ENCODE measurements around the gene DAPK1.

DAPK1 gene

GRCh38 chr9:87533271-87533670 is 35.6 kb downstream of the DAPK1 start:
- Histone ChIP-seq H3K4me3 (ENCODE audit: low read length) (no peak overlapping the region), H3K79me2 (ENCODE audit: low read length) (peaks cover 61% of the 10 kb centered on the region), H3K4me2 (ENCODE audit: low read depth, low read length) (no peak overlapping the region), H3K9me3 (replicated peaks; ENCODE audit: insufficient read depth, low read length) (no peaks in the 10 kb centered on the region), H3K9me2 (replicated peaks; ENCODE audit: insufficient read depth, low read length) (no peaks in the 10 kb centered on the region), H4K20me1 (ENCODE audit: insufficient read depth, low read length) (no peaks in the 10 kb centered on the region), H3K9ac (ENCODE audit: low read length) (no peak overlapping the region), H3F3A (ENCODE audit: insufficient read depth, low read length) (no peaks in the 10 kb centered on the region), H3K27ac (ENCODE audit: low read length) (no peak overlapping the region), H3K4me1 (ENCODE audit: low read length) (no peaks in the 10 kb centered on the region), H3K36me3 (replicated peaks; ENCODE audit: insufficient read depth, low read length) (no peaks in the 10 kb centered on the region), H3K27me3 (replicated peaks; ENCODE audit: insufficient read depth, low read length) (no peaks in the 10 kb centered on the region), H2AFZ (ENCODE audit: low read length) (no peak overlapping the region)
- TF ChIP-seq EZH2phosphoT487 (IDR thresholded peaks at IDR 0.05; ENCODE audit: low read length) (no peak), CTCF (IDR thresholded peaks at IDR 0.05; ENCODE audit: low read length) (no peak), EZH2 (optimal IDR thresholded peaks at IDR 0.05; ENCODE audit: low read depth, low read length) (no peak)
- no peak for DNase-seq

GRCh38 chr9:87534036-87534435 is 36.4 kb downstream of the DAPK1 start:
- H3F3A ChIP-seq (ENCODE audit: insufficient read depth, low read length): no peaks in the 10 kb centered on the region

GRCh38 chr9:87534957-87535356 is 37.3 kb downstream of the DAPK1 start:
- TF ChIP-seq CTCF (IDR thresholded peaks at IDR 0.05; ENCODE audit: low read length) (no peak), EZH2 (optimal IDR thresholded peaks at IDR 0.05; ENCODE audit: low read depth, low read length) (no peak), EZH2phosphoT487 (IDR thresholded peaks at IDR 0.05; ENCODE audit: low read length) (no peak)

More at GRCh38 chr9:87534036-87534435, 36.4 kb downstream of the DAPK1 start:
- H3K27me3 ChIP-seq (replicated peaks; ENCODE audit: insufficient read depth, low read length): no peaks in the 10 kb centered on the region
- no peak overlapping the region for H3K27ac ChIP-seq (ENCODE audit: low read length)
- DNase-seq: no peak
- no peak overlapping the region for H2AFZ ChIP-seq (ENCODE audit: low read length)
- TF ChIP-seq EZH2 (optimal IDR thresholded peaks at IDR 0.05; ENCODE audit: low read depth, low read length): no peak
- no peak for TF ChIP-seq EZH2phosphoT487 (IDR thresholded peaks at IDR 0.05; ENCODE audit: low read length)
- no peak overlapping the region for H3K4me3 ChIP-seq (ENCODE audit: low read length)
- H3K4me2 ChIP-seq (ENCODE audit: low read depth, low read length): no peak overlapping the region
- no peaks in the 10 kb centered on the region for H4K20me1 ChIP-seq (ENCODE audit: insufficient read depth, low read length)
- H3K4me1 ChIP-seq (ENCODE audit: low read length): no peaks in the 10 kb centered on the region
- no peaks in the 10 kb centered on the region for H3K9me2 ChIP-seq (replicated peaks; ENCODE audit: insufficient read depth, low read length)
- no peaks in the 10 kb centered on the region for H3K36me3 ChIP-seq (replicated peaks; ENCODE audit: insufficient read depth, low read length)
- no peak overlapping the region for H3K9ac ChIP-seq (ENCODE audit: low read length)
- H3K9me3 ChIP-seq (replicated peaks; ENCODE audit: insufficient read depth, low read length): no peaks in the 10 kb centered on the region
- H3K79me2 ChIP-seq (ENCODE audit: low read length): peaks cover 59% of the 10 kb centered on the region

GRCh38 chr9:87535817-87536539 is 38.3 kb downstream of the DAPK1 start:
- peaks cover 50% of the 10 kb centered on the region for H3K79me2 ChIP-seq (ENCODE audit: low read length)

More at GRCh38 chr9:87534957-87535356, 37.3 kb downstream of the DAPK1 start:
- Histone ChIP-seq H3K36me3 (replicated peaks; ENCODE audit: insufficient read depth, low read length) (no peaks in the 10 kb centered on the region), H3K4me2 (ENCODE audit: low read depth, low read length) (no peak overlapping the region), H3F3A (ENCODE audit: insufficient read depth, low read length) (no peaks in the 10 kb centered on the region), H3K4me1 (ENCODE audit: low read length) (no peaks in the 10 kb centered on the region), H2AFZ (ENCODE audit: low read length) (no peak overlapping the region), H3K4me3 (ENCODE audit: low read length) (no peak overlapping the region), H3K27ac (ENCODE audit: low read length) (no peak overlapping the region), H4K20me1 (ENCODE audit: insufficient read depth, low read length) (no peaks in the 10 kb centered on the region), H3K27me3 (replicated peaks; ENCODE audit: insufficient read depth, low read length) (no peaks in the 10 kb centered on the region), H3K9me2 (replicated peaks; ENCODE audit: insufficient read depth, low read length) (no peaks in the 10 kb centered on the region), H3K79me2 (ENCODE audit: low read length) (peaks cover 55% of the 10 kb centered on the region), H3K9me3 (replicated peaks; ENCODE audit: insufficient read depth, low read length) (no peaks in the 10 kb centered on the region), H3K9ac (ENCODE audit: low read length) (no peak overlapping the region)
- no peak for DNase-seq

More at GRCh38 chr9:87535817-87536539, 38.3 kb downstream of the DAPK1 start:
- no peak overlapping the region for H3K27ac ChIP-seq (ENCODE audit: low read length)
- no peaks in the 10 kb centered on the region for H3K4me1 ChIP-seq (ENCODE audit: low read length)
- H3K9me3 ChIP-seq (replicated peaks; ENCODE audit: insufficient read depth, low read length): no peaks in the 10 kb centered on the region
- no peaks in the 10 kb centered on the region for H3F3A ChIP-seq (ENCODE audit: insufficient read depth, low read length)
- no peak overlapping the region for H3K4me2 ChIP-seq (ENCODE audit: low read depth, low read length)
- no peaks in the 10 kb centered on the region for H3K9me2 ChIP-seq (replicated peaks; ENCODE audit: insufficient read depth, low read length)
- no peaks in the 10 kb centered on the region for H3K27me3 ChIP-seq (replicated peaks; ENCODE audit: insufficient read depth, low read length)
- no peaks in the 10 kb centered on the region; the same call in 1 of the 2 replicates for H3K36me3 ChIP-seq (replicated peaks; ENCODE audit: insufficient read depth, low read length)
- TF ChIP-seq EZH2phosphoT487 (IDR thresholded peaks at IDR 0.05; ENCODE audit: low read length) (no peak), CTCF (IDR thresholded peaks at IDR 0.05; ENCODE audit: low read length) (no peak)
- no peak overlapping the region for H3K4me3 ChIP-seq (ENCODE audit: low read length)
- no peak for DNase-seq
- no peaks in the 10 kb centered on the region for H4K20me1 ChIP-seq (ENCODE audit: insufficient read depth, low read length)
- H2AFZ ChIP-seq (ENCODE audit: low read length): no peak overlapping the region
- H3K9ac ChIP-seq (ENCODE audit: low read length): no peak overlapping the region
